IMR-90 (cell line): ENCODE data around the gene CFAP92. TPM values are rescaled to one million over a fixed set of nuclear protein-coding genes. Genes with fewer than 3 reads are reported as not detected.

ENCODE experiments used
- ATAC-seq: fragments of 200-7000 bp; cut with Tn5 transposase; 2 replicates; pipeline ENCODE4 v1.9.1; 2020; ENCODE audit warnings: low read depth, mild to moderate bottlenecking, moderate library complexity
- BruUV-seq: library from RNA; stranded (reverse); fragments of 400-500 nt; replicated peaks from 2 replicates; lab custom pipeline; 2021; lab: Mats Ljungman, UMichigan
- CTCF ChIA-PET: fragments of 300-600 bp; formaldehyde crosslinking; extraction: SDS; loops from one replicate; lab custom pipeline; 2021; ENCODE audit warnings: antibody characterized with exemption; lab: Yijun Ruan, JAX
- POLR2A ChIA-PET: fragments of 300-600 bp; sonication (Branson Sonifier 250); formaldehyde crosslinking; loops from one replicate; lab custom pipeline; 2022; ENCODE audit warnings: antibody characterized with exemption; ENCODE audit not compliant: unreplicated experiment; lab: Charles Lee
- DNase-seq: peaks from one replicate; pipeline ENCODE4 v3.0.0; 2013
- H2AFZ ChIP-seq: replicated peaks from 2 replicates; pipeline ENCODE3; 2013; ENCODE audit warnings: low read length, mild to moderate bottlenecking; ENCODE audit not compliant: poor library complexity
- H2AK5ac ChIP-seq: 2 replicates; pipeline ENCODE4 v1.6.1; 2013; ENCODE audit warnings: low read depth, low read length, inconsistent platforms
- H2AK9ac ChIP-seq: replicated peaks from 2 replicates; pipeline ENCODE3; 2013; ENCODE audit warnings: mild to moderate bottlenecking, low read depth, low read length, moderate library complexity; ENCODE audit not compliant: poor library complexity
- H2BK120ac ChIP-seq: 2 replicates; pipeline ENCODE4 v1.6.1; 2013; ENCODE audit warnings: low read depth, low read length, inconsistent platforms
- H2BK15ac ChIP-seq: 3 replicates; pipeline ENCODE4 v1.6.1; 2013; ENCODE audit warnings: low read depth, low read length, inconsistent platforms
- H2BK20ac ChIP-seq: 2 replicates; pipeline ENCODE4 v1.6.1; 2013; ENCODE audit warnings: low read depth, mild to moderate bottlenecking, inconsistent platforms, low read length, moderate library complexity
- H2BK5ac ChIP-seq: 2 replicates; pipeline ENCODE4 v1.6.1; 2013; ENCODE audit warnings: mild to moderate bottlenecking, low read depth, low read length, inconsistent platforms; ENCODE audit not compliant: poor library complexity, severe bottlenecking
- H3K14ac ChIP-seq: replicated peaks from 2 replicates; pipeline ENCODE4 v1.6.1; 2013; ENCODE audit warnings: low read depth, low read length, inconsistent platforms
- H3K18ac ChIP-seq: 2 replicates; pipeline ENCODE4 v1.6.1; 2013; ENCODE audit warnings: low read depth, low read length, control low read depth
- H3K23ac ChIP-seq: 2 replicates; pipeline ENCODE4 v1.6.1; 2013; ENCODE audit warnings: low read depth, low read length, inconsistent platforms
- H3K27ac ChIP-seq: 2 replicates; pipeline ENCODE4 v1.5.1; 2013; ENCODE audit warnings: mild to moderate bottlenecking, control low read depth, low read length; ENCODE audit not compliant: insufficient read depth
- H3K27me3 ChIP-seq: 2 replicates; pipeline ENCODE4 v1.6.1; 2013; ENCODE audit warnings: low read length; ENCODE audit not compliant: control insufficient read depth, insufficient read depth
- H3K36me3 ChIP-seq: 2 replicates; pipeline ENCODE4 v1.6.1; 2013; ENCODE audit warnings: low read length, mixed read lengths; ENCODE audit not compliant: control insufficient read depth, insufficient read depth
- H3K4ac ChIP-seq: 2 replicates; pipeline ENCODE4 v1.6.1; 2013; ENCODE audit warnings: low read depth, low read length, inconsistent platforms
- H3K4me1 ChIP-seq: 2 replicates; pipeline ENCODE4 v1.6.1; 2013; ENCODE audit warnings: low read length, mixed read lengths; ENCODE audit not compliant: control insufficient read depth, insufficient read depth
- H3K4me2 ChIP-seq: 2 replicates; pipeline ENCODE4 v1.6.1; 2013; ENCODE audit warnings: low read depth, mild to moderate bottlenecking, control low read depth, low read length, moderate library complexity
- H3K4me3 ChIP-seq: 2 replicates; pipeline ENCODE4 v1.5.1; 2013; ENCODE audit warnings: low read depth, mild to moderate bottlenecking, control low read depth, low read length, moderate library complexity; ENCODE audit not compliant: insufficient read depth
- H3K56ac ChIP-seq: 2 replicates; pipeline ENCODE4 v1.6.1; 2013; ENCODE audit warnings: low read length, inconsistent platforms; ENCODE audit not compliant: insufficient read depth; ENCODE audit errors: extremely low read depth
- H3K79me1 ChIP-seq, 2 experiments: 2 replicates each; pipeline ENCODE4 v1.6.1; 2013; ENCODE audit warnings: low read length in 2 of 2, inconsistent platforms in 1 of 2, low read depth in 1 of 2
- H3K9ac ChIP-seq: 2 replicates; pipeline ENCODE4 v1.6.1; 2013; ENCODE audit warnings: low read depth, low read length, control low read depth
- H3K9me1 ChIP-seq: 2 replicates; pipeline ENCODE4 v1.6.1; 2013; ENCODE audit warnings: low read length, inconsistent platforms; ENCODE audit not compliant: insufficient read depth
- H3K9me3 ChIP-seq: 2 replicates; pipeline ENCODE4 v1.6.1; 2013; ENCODE audit warnings: low read length; ENCODE audit not compliant: control insufficient read depth, insufficient read depth
- H4K20me1 ChIP-seq: 2 replicates; pipeline ENCODE4 v1.6.1; 2013; ENCODE audit warnings: low read length, inconsistent platforms; ENCODE audit not compliant: insufficient read depth
- H4K5ac ChIP-seq: 2 replicates; pipeline ENCODE4 v1.6.1; 2013; ENCODE audit warnings: mild to moderate bottlenecking, low read depth, low read length, control low read depth
- H4K8ac ChIP-seq, 2 experiments: 2 replicates each; pipeline ENCODE4 v1.6.1; 2013; ENCODE audit warnings: low read depth in 2 of 2, low read length in 2 of 2, control low read depth in 1 of 2, inconsistent platforms in 1 of 2
- H4K91ac ChIP-seq: 2 replicates; pipeline ENCODE4 v1.6.1; 2013; ENCODE audit warnings: low read depth, low read length, inconsistent platforms; ENCODE audit not compliant: insufficient read depth
- BHLHE40 ChIP-seq: fragments of 150-350 bp; IDR thresholded peaks from 2 replicates; pipeline ENCODE4 v1.6.1; 2016; ENCODE audit warnings: mild to moderate bottlenecking, low read depth, low read length
- CEBPB ChIP-seq: IDR thresholded peaks from 2 replicates; pipeline ENCODE4 v1.6.1; 2012; ENCODE audit warnings: low read depth, low read length, improper control_type of control experiment
- CHD1 ChIP-seq: IDR thresholded peaks from 2 replicates; pipeline ENCODE4 v1.6.1; 2012; ENCODE audit warnings: low read depth, low read length, improper control_type of control experiment
- FOS ChIP-seq: fragments of 150-350 bp; IDR thresholded peaks from 2 replicates; pipeline ENCODE4 v1.6.1; 2016; ENCODE audit warnings: low read depth, low read length
- MAFK ChIP-seq: IDR thresholded peaks from 2 replicates; pipeline ENCODE4 v1.6.1; 2012; ENCODE audit warnings: low read depth, low read length, improper control_type of control experiment
- MAZ ChIP-seq: IDR thresholded peaks from 2 replicates; pipeline ENCODE4 v1.6.1; 2012; ENCODE audit warnings: low read depth, mild to moderate bottlenecking, low read length, improper control_type of control experiment, moderate library complexity, borderline replicate concordance
- MXI1 ChIP-seq: IDR thresholded peaks from 2 replicates; pipeline ENCODE4 v1.6.1; 2012; ENCODE audit warnings: low read depth, mild to moderate bottlenecking, low read length, moderate library complexity, borderline replicate concordance
- NFE2L2 ChIP-seq: fragments of 150-350 bp; IDR thresholded peaks from 2 replicates; pipeline ENCODE4 v1.6.1; 2016; ENCODE audit warnings: low read depth, mild to moderate bottlenecking, low read length
- POLR2A ChIP-seq: IDR thresholded peaks from 2 replicates; pipeline ENCODE4 v1.6.1; 2012; ENCODE audit warnings: mild to moderate bottlenecking, low read depth, low read length
- RAD21 ChIP-seq: IDR thresholded peaks from 2 replicates; pipeline ENCODE4 v1.6.1; 2012; ENCODE audit warnings: low read length, improper control_type of control experiment
- RCOR1 ChIP-seq: IDR thresholded peaks from 2 replicates; pipeline ENCODE4 v1.6.1; 2012; ENCODE audit warnings: mild to moderate bottlenecking, low read length, improper control_type of control experiment; ENCODE audit not compliant: insufficient replicate concordance
- RFX5 ChIP-seq: IDR thresholded peaks from 2 replicates; pipeline ENCODE4 v1.8.0; 2012; ENCODE audit warnings: low read depth, mild to moderate bottlenecking, low read length, moderate library complexity
- SMC3 ChIP-seq: fragments of 150-350 bp; IDR thresholded peaks from 2 replicates; pipeline ENCODE4 v1.6.1; 2016; ENCODE audit warnings: low read depth, mild to moderate bottlenecking, antibody characterized with exemption, low read length, moderate library complexity
- WGBS, 2 experiments: methylation state at CpG; one replicate each; pipeline versions ENCODE4 v1.1.5 to v1.1.7; 2013; ENCODE audit warnings: missing lambda C conversion rate in 2 of 2; ENCODE audit not compliant: insufficient read length in 1 of 2; ENCODE audit errors: extremely low coverage in 2 of 2; 5-methylcytosine and 5-hydroxymethylcytosine counted together
- dilution Hi-C: fragments of 300-500 bp; cut with HindIII; formaldehyde crosslinking; loops from one replicate; pipeline ENCODE4 v1.14.3; 2018; ENCODE audit warnings: low sequenced_read_pairs; ENCODE audit not compliant: unreplicated experiment
- in situ Hi-C: fragments of 300-500 bp; cut with MboI; formaldehyde crosslinking; loops from 3 replicates; pipeline ENCODE4 v1.14.3; 2019; ENCODE audit warnings: low sequenced_read_pairs, inconsistent platforms, mixed read lengths
- intact Hi-C: fragments of 100-400 bp; cut with micrococcal nuclease; formaldehyde crosslinking; loops from 2 replicates; pipeline ENCODE4 v1.10.0; 2022
- polyA plus RNA-seq, 3 experiments: library from polyadenylated mRNA; depleted of rRNA; stranded (reverse); fragments of >200 nt; gene quantifications; 2 replicates each; pipeline ENCODE4 v1.2.3, GENCODE V29; 2012; ENCODE audit warnings: low replicate concordance in 1 of 3
- total RNA-seq: library from RNA; depleted of rRNA; stranded (reverse); fragments of >200 nt; gene quantifications from 2 replicates; pipeline ENCODE4 v1.2.3, GENCODE V29; 2012
- TF ChIP-seq, protein P1 (sequence below): fragments of 150-350 bp; IDR thresholded peaks from 2 replicates; pipeline ENCODE4 v1.6.1; 2016; ENCODE audit warnings: low read depth, mild to moderate bottlenecking, low read length, moderate library complexity, borderline replicate concordance
- TF ChIP-seq, protein P2 (sequence below): fragments of 150-350 bp; IDR thresholded peaks from 2 replicates; pipeline ENCODE4 v1.6.1; 2017; ENCODE audit warnings: mild to moderate bottlenecking, antibody characterized with exemption, low read length, low read depth

The CFAP92 gene
- total and polyA plus RNA-seq, 2 of the 4 experiments (the other 2 are of a cell fraction): not detected

DNA sequence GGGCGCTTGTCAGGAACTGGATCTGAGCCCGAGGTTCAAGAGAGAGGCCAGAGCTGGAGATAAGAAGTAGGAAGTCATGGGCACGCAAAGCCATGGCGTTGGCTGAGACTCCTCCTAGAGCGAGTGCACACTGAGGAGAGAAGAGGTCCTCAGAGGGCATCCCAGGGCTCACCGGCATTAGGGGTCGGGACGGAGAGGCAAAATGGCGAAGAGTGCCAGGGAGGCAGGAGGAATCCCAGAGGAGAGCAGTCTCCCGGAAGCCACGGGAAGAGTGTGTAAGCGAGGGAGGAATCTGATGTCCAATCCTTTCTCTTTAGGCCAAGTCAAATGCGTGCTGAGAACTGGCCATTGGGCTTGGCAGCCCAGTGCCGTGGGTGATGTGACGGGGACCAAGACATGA, 31.2 kb upstream of the CFAP92 start (continued):
- TF ChIP-seq, protein P1, sequence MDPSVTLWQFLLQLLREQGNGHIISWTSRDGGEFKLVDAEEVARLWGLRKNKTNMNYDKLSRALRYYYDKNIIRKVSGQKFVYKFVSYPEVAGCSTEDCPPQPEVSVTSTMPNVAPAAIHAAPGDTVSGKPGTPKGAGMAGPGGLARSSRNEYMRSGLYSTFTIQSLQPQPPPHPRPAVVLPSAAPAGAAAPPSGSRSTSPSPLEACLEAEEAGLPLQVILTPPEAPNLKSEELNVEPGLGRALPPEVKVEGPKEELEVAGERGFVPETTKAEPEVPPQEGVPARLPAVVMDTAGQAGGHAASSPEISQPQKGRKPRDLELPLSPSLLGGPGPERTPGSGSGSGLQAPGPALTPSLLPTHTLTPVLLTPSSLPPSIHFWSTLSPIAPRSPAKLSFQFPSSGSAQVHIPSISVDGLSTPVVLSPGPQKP: no peak
- TF ChIP-seq FOS (no peak), NFE2L2 (no peak)

- no TSS peak for BruUV-seq
- Histone ChIP-seq H2BK120ac (no peak overlapping the region), H3K9me3 (peaks cover 3% of the 10 kb centered on the region; the same call in 1 of the 2 replicates), H3K4me2 (no peak overlapping the region), H3K23ac (no peak overlapping the region), H3K79me1 (no peaks in the 10 kb centered on the region), H2BK15ac (0 out of 3 replicates have a peak overlapping the region, but pooled peaks have one; percentile 34), H3K9me1 (peaks cover 7% of the 10 kb centered on the region), H3K27ac (no peak overlapping the region), H3K18ac (peak overlapping the region; percentile 11; the same call in 1 of the 2 replicates), H4K20me1 (no peaks in the 10 kb centered on the region), H3K56ac (no peak overlapping the region), H3K27me3 (peaks cover 28% of the 10 kb centered on the region), H4K5ac (no peak overlapping the region), H4K91ac (no peak overlapping the region), H3K36me3 (no peaks in the 10 kb centered on the region), H2BK5ac (no peak overlapping the region), H2BK20ac (no peak overlapping the region), H3K9ac (no peak overlapping the region), H2AK9ac (no peak overlapping the region), H2AFZ (no peak overlapping the region), H3K4me1 (peaks cover 20% of the 10 kb centered on the region), H3K4me3 (no peak overlapping the region), H4K8ac (no peak overlapping the region), H3K4ac (no peak overlapping the region), H3K14ac (no peak overlapping the region), H2AK5ac (no peak overlapping the region)
- DNase-seq (peak; percentile 28), ATAC-seq (no peak)
- in situ Hi-C loops (no loop called here), dilution Hi-C loops (no loop called here), intact Hi-C loops (no loop called here)
- CTCF ChIA-PET: no interaction called here
- WGBS, 2 experiments: no CpG with 5 or more reads among the region's 2 CpGs
- POLR2A ChIA-PET: no interaction called here
- no peak for TF ChIP-seq RFX5
- TF ChIP-seq, protein P1: no peak
- TF ChIP-seq MAFK: no peak
- no peak for TF ChIP-seq BHLHE40
- no peak for TF ChIP-seq POLR2A
- TF ChIP-seq RCOR1: no peak
- TF ChIP-seq MAZ: no peak
- no peak for TF ChIP-seq CEBPB
- no peak for TF ChIP-seq MXI1
- TF ChIP-seq FOS: no peak
- TF ChIP-seq, protein P2, sequence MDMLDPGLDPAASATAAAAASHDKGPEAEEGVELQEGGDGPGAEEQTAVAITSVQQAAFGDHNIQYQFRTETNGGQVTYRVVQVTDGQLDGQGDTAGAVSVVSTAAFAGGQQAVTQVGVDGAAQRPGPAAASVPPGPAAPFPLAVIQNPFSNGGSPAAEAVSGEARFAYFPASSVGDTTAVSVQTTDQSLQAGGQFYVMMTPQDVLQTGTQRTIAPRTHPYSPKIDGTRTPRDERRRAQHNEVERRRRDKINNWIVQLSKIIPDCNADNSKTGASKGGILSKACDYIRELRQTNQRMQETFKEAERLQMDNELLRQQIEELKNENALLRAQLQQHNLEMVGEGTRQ: no peak
- TF ChIP-seq CHD1: no peak
- TF ChIP-seq NFE2L2: no peak
- peak; percentile 37; the same call in 1 of the 2 replicates for TF ChIP-seq RAD21
- peak; percentile 25; the same call in 1 of the 2 replicates for TF ChIP-seq SMC3
These were observed 30.0 kb upstream of the CFAP92 start for GRCh38 chr3:129023909-129024308.
